Caco-2 (cell line): ENCODE measurements around the gene FCRLA. TPM values are rescaled to one million over a fixed set of nuclear protein-coding genes. Genes with fewer than 3 reads are reported as not detected.
"Not testable (repeated sequence)": the region's sequence is repeated elsewhere in the genome, so short reads cannot be mapped to it uniquely, and the experiment has no call there.

Source experiments
- BruUV-seq: library from RNA; stranded (reverse); fragments of 400-500 nt; replicated peaks from 2 replicates; lab custom pipeline; 2021; lab: Mats Ljungman, UMichigan
- CTCF ChIA-PET: fragments of 300-600 bp; sonication (Branson Sonifier 250); formaldehyde crosslinking; loops from one replicate; lab custom pipeline; 2022; ENCODE audit warnings: antibody characterized with exemption; lab: Charles Lee
- POLR2A ChIA-PET: fragments of 300-600 bp; sonication (Branson Sonifier 250); formaldehyde crosslinking; loops from one replicate; lab custom pipeline; 2022; ENCODE audit warnings: antibody characterized with exemption; lab: Charles Lee
- DNase-seq, 2 experiments: peaks; one replicate each; pipeline versions ENCODE4 v3.0.0 to v3.0.0-alpha.2; 2020 to 2022
- H3K27me3 ChIP-seq: replicated peaks from 2 replicates; pipeline ENCODE4 v1.6.0; 2011; ENCODE audit warnings: low read length; ENCODE audit not compliant: control insufficient read depth, insufficient read depth
- H3K36me3 ChIP-seq: 2 replicates; pipeline ENCODE4 v1.5.1; 2011; ENCODE audit warnings: low read length; ENCODE audit not compliant: control insufficient read depth, insufficient read depth
- H3K4me1 ChIP-seq: fragments of 250-450 bp; sonication (Bioruptor Pico); 2 replicates; pipeline ENCODE4 v1.5.1; 2020; ENCODE audit warnings: mild to moderate bottlenecking
- H3K4me3 ChIP-seq: 2 replicates; pipeline ENCODE4 v1.5.1; 2011; ENCODE audit warnings: low read depth, mild to moderate bottlenecking, control low read depth, low read length
- H3K9me3 ChIP-seq: fragments of 250-450 bp; sonication (Bioruptor Pico); 2 replicates; pipeline ENCODE4 v1.5.1; 2020; ENCODE audit warnings: mild to moderate bottlenecking, moderate library complexity
- H3K27ac Mint-ChIP-seq: one replicate; pipeline ENCODE4 v1.8.0; 2022; ENCODE audit warnings: mixed read lengths; ENCODE audit not compliant: unreplicated experiment
- H3K27me3 Mint-ChIP-seq: one replicate; pipeline ENCODE4 v1.8.0; 2022; ENCODE audit warnings: mixed read lengths; ENCODE audit not compliant: insufficient read depth, unreplicated experiment
- H3K36me3 Mint-ChIP-seq: one replicate; pipeline ENCODE4 v1.8.0; 2022; ENCODE audit warnings: mild to moderate bottlenecking, mixed read lengths; ENCODE audit not compliant: insufficient read depth, unreplicated experiment
- H3K4me1 Mint-ChIP-seq: one replicate; pipeline ENCODE4 v1.8.0; 2022; ENCODE audit warnings: low read depth, mixed read lengths; ENCODE audit not compliant: unreplicated experiment
- H3K4me3 Mint-ChIP-seq: one replicate; pipeline ENCODE4 v1.8.0; 2022; ENCODE audit warnings: mild to moderate bottlenecking, moderate library complexity, mixed read lengths; ENCODE audit not compliant: unreplicated experiment
- H3K9me3 Mint-ChIP-seq: one replicate; pipeline ENCODE4 v1.8.0; 2022; ENCODE audit warnings: mixed read lengths; ENCODE audit not compliant: unreplicated experiment
- CTCF ChIP-seq, 2 experiments: fragments of 200-600 bp in 1 of 2; IDR thresholded peaks; 1 replicate in 1 of 2; 2 replicates in 1 of 2; pipeline versions ENCODE4 v1.5.1 to v1.8.0; 2011 to 2022; ENCODE audit warnings: antibody characterized with exemption in 1 of 2, control low read depth in 1 of 2, inconsistent platforms in 1 of 2, low read depth in 1 of 2, low read length in 1 of 2, mild to moderate bottlenecking in 1 of 2, moderate library complexity in 1 of 2; ENCODE audit not compliant: insufficient read depth in 1 of 2, severe bottlenecking in 1 of 2, unreplicated experiment in 1 of 2
- intact Hi-C: fragments of 100-400 bp; cut with micrococcal nuclease; formaldehyde crosslinking; loops from one replicate; pipeline ENCODE4 v1.10.0; 2022; ENCODE audit not compliant: unreplicated experiment
- total RNA-seq: library from RNA; stranded (reverse); gene quantifications from 2 replicates; pipeline ENCODE4 v1.2.3, GENCODE V29; 2022

The FCRLA gene
- total RNA-seq, 1 experiment from 2014 or later = not detected

GRCh38 chr1:161681879-161682278 lies 25.1 kb upstream of the FCRLA start:
- H3K9me3 Mint-ChIP-seq = no peaks in the 10 kb centered on the region
- peaks cover 25% of the 10 kb centered on the region for H3K27me3 Mint-ChIP-seq
- H3K27ac Mint-ChIP-seq = no peak overlapping the region
- no peaks in the 10 kb centered on the region for H3K27me3 ChIP-seq
- no peaks in the 10 kb centered on the region for H3K4me1 ChIP-seq
- ChIA-PET POLR2A (no interaction called here), CTCF (interaction anchor here (0.7 kb wide), 1 partner anchor 990 kb away, joined by 4 read pairs; no protein-coding TSS in a partner anchor)
- H3K36me3 ChIP-seq = no peaks in the 10 kb centered on the region
- TF ChIP-seq CTCF (IDR thresholded peaks at IDR 0.05; ENCODE audit: insufficient read depth in 1 of 2, low read depth in 1 of 2, low read length in 1 of 2, severe bottlenecking in 1 of 2, unreplicated experiment in 1 of 2) = no peak
- no peaks in the 10 kb centered on the region for H3K4me1 Mint-ChIP-seq
- no peaks in the 10 kb centered on the region for H3K9me3 ChIP-seq
- H3K4me3 ChIP-seq = no peak overlapping the region
- intact Hi-C loops = no loop called here
- no peak for DNase-seq
- no TSS peak for BruUV-seq
- no peak overlapping the region for H3K4me3 Mint-ChIP-seq
- no peaks in the 10 kb centered on the region for H3K36me3 Mint-ChIP-seq

GRCh38 chr1:161688946-161689345 lies 18.1 kb upstream of the FCRLA start:
- Mint-ChIP-seq H3K9me3 (no peaks in the 10 kb centered on the region), H3K36me3 (no peaks in the 10 kb centered on the region), H3K4me1 (no peaks in the 10 kb centered on the region), H3K27me3 (peaks cover 20% of the 10 kb centered on the region), H3K27ac (peak overlapping the region; percentile 60), H3K4me3 (no peak overlapping the region)
- CTCF ChIA-PET = no interaction called here
- no peaks in the 10 kb centered on the region for H3K27me3 ChIP-seq
- BruUV-seq = no TSS peak
- no peaks in the 10 kb centered on the region for H3K4me1 ChIP-seq
- H3K36me3 ChIP-seq = no peaks in the 10 kb centered on the region
- no peaks in the 10 kb centered on the region for H3K9me3 ChIP-seq
- intact Hi-C loops = no loop called here
- DNase-seq = no peak
- no peak overlapping the region for H3K4me3 ChIP-seq
- POLR2A ChIA-PET = no interaction called here
- no peak for TF ChIP-seq CTCF (IDR thresholded peaks at IDR 0.05; ENCODE audit: insufficient read depth in 1 of 2, low read depth in 1 of 2, low read length in 1 of 2, severe bottlenecking in 1 of 2, unreplicated experiment in 1 of 2)

- Histone ChIP-seq H3K4me1 (no peaks in the 10 kb centered on the region), H3K36me3 (no peaks in the 10 kb centered on the region), H3K9me3 (no peaks in the 10 kb centered on the region), H3K27me3 (no peaks in the 10 kb centered on the region), H3K4me3 (no peak overlapping the region)
- no peak overlapping the region for H3K27ac Mint-ChIP-seq
- POLR2A ChIA-PET = interaction anchor here (0.6 kb wide), 1 partner anchor 343 kb away, joined by 3 read pairs; no protein-coding TSS in a partner anchor
- intact Hi-C loops = no loop called here
- no peak for DNase-seq
- TF ChIP-seq CTCF (IDR thresholded peaks at IDR 0.05; ENCODE audit: insufficient read depth in 1 of 2, low read depth in 1 of 2, low read length in 1 of 2, severe bottlenecking in 1 of 2, unreplicated experiment in 1 of 2) = no peak
- no peaks in the 10 kb centered on the region for H3K36me3 Mint-ChIP-seq
- CTCF ChIA-PET = no interaction called here
- BruUV-seq = no TSS peak
- no peaks in the 10 kb centered on the region for H3K9me3 Mint-ChIP-seq
- no peaks in the 10 kb centered on the region for H3K4me1 Mint-ChIP-seq
- H3K27me3 Mint-ChIP-seq = peaks cover 24% of the 10 kb centered on the region
- H3K4me3 Mint-ChIP-seq = no peak overlapping the region
Measured at GRCh38 chr1:161691846-161692245, 15.2 kb upstream of the FCRLA start.

- CTCF ChIA-PET = interaction anchor here (0.6 kb wide), 1 partner anchor 194 kb away, joined by 3 read pairs; no protein-coding TSS in a partner anchor
- H3K36me3 ChIP-seq, H3K4me1 Mint-ChIP-seq, POLR2A ChIA-PET, H3K36me3 Mint-ChIP-seq, BruUV-seq, H3K27me3 ChIP-seq, H3K4me1 ChIP-seq, H3K9me3 ChIP-seq, H3K4me3 ChIP-seq, DNase-seq, H3K4me3 Mint-ChIP-seq, intact Hi-C loops, H3K9me3 Mint-ChIP-seq, H3K27ac Mint-ChIP-seq: not testable (repeated sequence)
- peaks cover 31% of the 10 kb centered on the region for H3K27me3 Mint-ChIP-seq
Measured at GRCh38 chr1:161693020-161693712, 13.9 kb upstream of the FCRLA start.

GRCh38 chr1:161698302-161698701 lies 8.7 kb upstream of the FCRLA start:
- H3K36me3 Mint-ChIP-seq, H3K4me3 ChIP-seq, H3K4me1 ChIP-seq, BruUV-seq, H3K9me3 Mint-ChIP-seq, H3K36me3 ChIP-seq, H3K4me3 Mint-ChIP-seq, H3K27me3 ChIP-seq, H3K27ac Mint-ChIP-seq, intact Hi-C loops, POLR2A ChIA-PET, H3K9me3 ChIP-seq, DNase-seq, H3K4me1 Mint-ChIP-seq: not testable (repeated sequence)
- peaks cover 28% of the 10 kb centered on the region for H3K27me3 Mint-ChIP-seq
- CTCF ChIA-PET = interaction anchor here (0.7 kb wide), 1 partner anchor 14 kb away, joined by 3 read pairs; no protein-coding TSS in a partner anchor
